Effector memory CD8-positive, alpha-beta T cell (primary cell): ENCODE results near the gene KCNF1.

ENCODE experiments used
- ATAC-seq: fragments of 150-1000 bp; cut with Tn5 transposase; replicated peaks from 2 replicates; pipeline ENCODE4 v1.10.0; 2021; ENCODE audit warnings: mild to moderate bottlenecking, moderate library complexity
- DNase-seq, 3 experiments: peaks; one replicate each; pipeline ENCODE4 v3.0.0; 2021
- H3K27ac Mint-ChIP-seq, 2 donors: one replicate each; pipeline ENCODE4 v1.8.0; 2022; ENCODE audit warnings: mild to moderate bottlenecking in 2 of 2, mixed read lengths in 2 of 2, moderate library complexity in 2 of 2
- H3K27me3 Mint-ChIP-seq, 2 donors: one replicate each; pipeline ENCODE4 v1.8.0; 2022; ENCODE audit warnings: mixed read lengths in 2 of 2
- H3K36me3 Mint-ChIP-seq: one replicate; pipeline ENCODE4 v1.8.0; 2022; ENCODE audit warnings: mild to moderate bottlenecking, moderate library complexity, mixed read lengths; ENCODE audit not compliant: insufficient read depth
- H3K4me1 Mint-ChIP-seq, 2 donors: one replicate each; pipeline ENCODE4 v1.8.0; 2022; ENCODE audit warnings: low read depth in 2 of 2, mixed read lengths in 2 of 2
- H3K4me3 Mint-ChIP-seq, 2 donors: one replicate each; pipeline ENCODE4 v1.8.0; 2022; ENCODE audit warnings: mild to moderate bottlenecking in 2 of 2, mixed read lengths in 2 of 2, moderate library complexity in 2 of 2
- H3K9me3 Mint-ChIP-seq, 2 donors: one replicate each; pipeline ENCODE4 v1.8.0; 2022; ENCODE audit warnings: mixed read lengths in 2 of 2

The KCNF1 gene

DNA sequence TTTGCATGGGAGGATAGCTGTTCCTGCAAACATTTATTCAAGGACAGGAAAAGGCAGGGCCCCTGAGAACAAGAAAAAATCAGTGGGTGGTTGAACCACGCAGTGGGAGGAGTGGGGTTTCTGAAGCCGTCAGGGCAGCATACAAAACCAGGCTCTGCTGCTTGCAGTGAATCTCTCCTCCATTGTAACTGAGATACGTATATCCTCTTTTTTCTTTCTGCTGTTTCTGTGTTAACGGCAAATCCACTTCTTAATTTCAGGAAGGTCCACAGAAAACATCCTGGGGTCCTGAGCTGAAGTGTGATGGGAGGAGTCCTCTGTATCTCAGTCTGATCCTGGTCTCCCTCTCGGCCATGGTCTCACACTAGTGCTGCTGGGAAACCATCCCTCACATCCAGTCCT, 27.2 kb upstream of the KCNF1 start:
- no peaks in the 10 kb centered on the region for H3K9me3 Mint-ChIP-seq
- H3K27me3 Mint-ChIP-seq = peaks cover 14 to 41% of the 10 kb centered on the region in 2 donors
- ATAC-seq (no peak), DNase-seq (no peak)
- no peak overlapping the region for H3K27ac Mint-ChIP-seq
- H3K4me1 Mint-ChIP-seq = no peaks in the 10 kb centered on the region
- H3K36me3 Mint-ChIP-seq = peaks cover 4% of the 10 kb centered on the region
- H3K4me3 Mint-ChIP-seq = no peak overlapping the region

DNA sequence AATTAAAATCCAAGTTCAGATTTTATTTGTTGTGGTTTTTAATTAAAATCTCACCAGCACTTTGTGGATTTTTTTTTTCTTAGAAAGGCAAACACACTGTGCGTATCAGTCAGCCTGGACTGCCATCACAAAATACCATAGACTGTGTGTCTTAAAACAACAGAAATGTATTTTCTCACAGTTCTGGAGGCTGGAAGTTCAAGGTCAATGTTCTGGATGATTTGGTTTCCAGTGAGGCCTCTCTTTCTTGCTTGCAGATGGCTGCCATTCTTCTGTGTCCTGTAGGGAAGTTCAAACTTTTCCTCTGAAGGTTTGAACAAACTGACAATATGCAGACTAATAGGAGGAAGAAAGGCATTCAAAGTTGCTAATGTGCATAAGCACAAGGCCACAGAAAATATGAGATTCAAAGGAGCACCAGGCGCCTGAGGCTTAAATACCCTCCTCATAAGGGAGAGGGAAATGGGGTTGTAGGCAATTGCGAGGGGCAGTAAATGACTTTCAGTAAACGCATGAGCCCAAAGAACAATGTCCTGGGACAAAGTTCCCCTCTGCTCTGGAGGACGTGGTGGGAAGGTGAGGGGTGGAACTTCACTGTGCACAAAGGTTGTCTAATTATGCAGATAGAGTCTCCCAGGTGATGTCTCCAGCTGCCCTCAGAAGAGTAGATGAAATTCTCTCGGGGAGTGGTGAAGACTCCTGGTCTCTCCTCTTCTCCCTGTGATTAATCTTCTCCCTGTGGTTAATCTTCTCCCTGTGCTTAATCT, 26.5 kb upstream of the KCNF1 start:
- H3K27me3 Mint-ChIP-seq = peaks cover 14 to 42% of the 10 kb centered on the region in 2 donors
- no peaks in the 10 kb centered on the region for H3K4me1 Mint-ChIP-seq
- no peak overlapping the region for H3K27ac Mint-ChIP-seq
- ATAC-seq = no peak
- no peak overlapping the region for H3K4me3 Mint-ChIP-seq
- peaks cover 4% of the 10 kb centered on the region for H3K36me3 Mint-ChIP-seq
- no peak for DNase-seq
- H3K9me3 Mint-ChIP-seq = no peaks in the 10 kb centered on the region

DNA sequence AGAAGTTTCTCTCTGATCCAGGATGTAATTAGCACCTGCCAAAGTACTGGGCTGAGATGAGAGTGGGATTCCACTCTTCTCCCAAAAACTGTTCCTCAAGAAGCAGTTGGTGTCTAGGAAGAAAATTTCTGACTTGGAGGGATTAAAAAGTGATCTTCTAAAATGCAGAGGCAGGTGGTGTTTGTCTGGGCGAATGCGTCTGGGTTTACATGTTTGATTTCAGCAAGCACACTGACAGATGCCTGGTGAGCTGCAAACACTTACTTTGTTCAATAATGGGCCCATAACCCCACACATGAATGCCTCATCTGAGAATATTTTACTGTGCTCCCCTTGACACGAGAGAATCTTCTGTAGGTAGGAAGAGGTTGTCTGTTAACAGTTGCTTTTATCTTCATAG, 24.3 kb upstream of the KCNF1 start:
- Mint-ChIP-seq H3K4me3 (no peak overlapping the region), H3K9me3 (no peaks in the 10 kb centered on the region), H3K27ac (no peak overlapping the region), H3K27me3 (peaks cover 22 to 60% of the 10 kb centered on the region in 2 donors), H3K4me1 (no peaks in the 10 kb centered on the region), H3K36me3 (peaks cover 4% of the 10 kb centered on the region)
- no peak for ATAC-seq
- DNase-seq = no peak

DNA sequence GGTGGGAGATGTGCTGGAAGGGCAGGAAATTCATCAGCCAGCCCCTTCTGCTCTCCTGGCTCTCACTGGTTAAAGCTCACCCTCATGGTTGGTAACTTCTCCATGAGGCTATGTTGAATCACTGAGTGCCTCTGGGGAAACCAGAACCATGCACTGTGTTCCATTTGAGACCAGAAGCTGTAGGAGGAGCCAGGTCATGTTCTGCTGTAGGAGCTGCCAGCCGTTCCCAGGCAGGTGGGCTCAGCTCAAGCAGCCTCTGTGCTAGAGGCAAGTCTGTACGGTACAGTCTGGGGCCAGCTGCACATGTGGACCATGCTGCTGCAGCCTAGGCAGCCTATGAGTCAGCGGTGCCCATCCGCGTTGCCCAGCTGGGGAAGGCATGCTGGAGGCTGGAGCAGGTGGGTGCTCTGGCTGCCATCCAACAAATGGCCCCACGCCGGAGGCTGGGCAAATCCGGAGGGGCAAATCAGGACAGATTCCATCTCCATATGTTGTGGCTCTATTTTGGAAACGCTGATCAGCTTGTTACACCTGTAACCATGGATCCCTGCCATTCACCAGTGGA, 22.0 kb upstream of the KCNF1 start:
- H3K27ac Mint-ChIP-seq = no peak overlapping the region
- no peaks in the 10 kb centered on the region for H3K4me1 Mint-ChIP-seq
- no peak for DNase-seq
- no peak for ATAC-seq
- H3K27me3 Mint-ChIP-seq = peaks cover 40 to 69% of the 10 kb centered on the region in 2 donors
- no peaks in the 10 kb centered on the region for H3K9me3 Mint-ChIP-seq
- H3K4me3 Mint-ChIP-seq = no peak overlapping the region
- H3K36me3 Mint-ChIP-seq = no peaks in the 10 kb centered on the region

DNA sequence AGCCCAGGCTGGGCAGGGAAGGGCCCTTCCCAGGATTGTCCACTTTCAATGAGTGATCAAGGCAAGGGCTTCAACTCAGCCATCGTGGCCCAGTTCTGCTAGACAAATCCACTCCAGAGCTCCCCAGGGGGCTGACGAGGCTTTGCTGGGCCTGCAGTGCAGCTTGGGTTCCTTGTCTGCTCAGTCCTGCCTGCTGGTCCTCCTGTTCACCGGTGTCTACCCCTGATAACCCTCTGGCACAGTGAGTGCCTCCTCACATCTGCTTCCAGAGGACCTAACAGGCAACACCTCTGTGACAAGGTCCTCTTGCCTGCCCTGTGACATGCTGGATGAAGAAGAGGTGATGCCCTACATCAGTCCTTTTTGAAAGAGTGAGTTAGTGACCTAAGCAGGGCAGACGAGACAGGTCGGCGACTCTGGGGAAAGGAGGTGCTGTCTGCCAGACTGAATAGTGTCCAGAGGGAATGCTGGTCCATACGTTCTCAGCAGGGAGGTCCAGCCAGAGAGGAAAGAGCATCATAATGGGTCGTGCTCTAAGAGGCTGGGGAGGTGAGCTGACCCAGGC, 20.9 kb upstream of the KCNF1 start:
- Mint-ChIP-seq H3K9me3 (no peaks in the 10 kb centered on the region), H3K27me3 (peaks cover 45 to 77% of the 10 kb centered on the region in 2 donors), H3K27ac (no peak overlapping the region), H3K4me3 (no peak overlapping the region), H3K36me3 (no peaks in the 10 kb centered on the region), H3K4me1 (no peaks in the 10 kb centered on the region)
- DNase-seq (no peak), ATAC-seq (no peak)

DNA sequence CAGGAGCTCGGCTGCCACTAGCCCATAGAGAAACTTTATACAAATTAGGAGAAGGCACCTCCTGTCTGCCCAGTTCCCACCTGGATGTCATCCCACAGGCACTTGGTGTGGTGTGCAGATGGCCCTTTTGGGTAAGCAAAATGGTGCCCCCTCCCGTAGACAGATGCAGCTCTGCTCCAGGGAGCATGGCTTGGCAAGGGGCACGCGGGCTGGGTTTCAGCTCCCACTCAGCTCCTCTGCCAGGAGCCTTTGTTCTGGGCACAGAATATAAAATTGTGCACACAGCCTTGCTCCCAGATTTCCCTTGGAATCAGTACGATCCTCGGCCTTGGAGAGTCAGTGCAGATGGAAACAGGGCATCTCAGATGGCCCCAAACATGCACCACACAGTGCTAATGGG, 20.3 kb upstream of the KCNF1 start:
- Mint-ChIP-seq H3K9me3 (no peaks in the 10 kb centered on the region), H3K27ac (no peak overlapping the region), H3K27me3 (peaks cover 48 to 79% of the 10 kb centered on the region in 2 donors), H3K4me3 (no peak overlapping the region), H3K36me3 (no peaks in the 10 kb centered on the region), H3K4me1 (no peaks in the 10 kb centered on the region)
- DNase-seq = no peak
- ATAC-seq = no peak

DNA sequence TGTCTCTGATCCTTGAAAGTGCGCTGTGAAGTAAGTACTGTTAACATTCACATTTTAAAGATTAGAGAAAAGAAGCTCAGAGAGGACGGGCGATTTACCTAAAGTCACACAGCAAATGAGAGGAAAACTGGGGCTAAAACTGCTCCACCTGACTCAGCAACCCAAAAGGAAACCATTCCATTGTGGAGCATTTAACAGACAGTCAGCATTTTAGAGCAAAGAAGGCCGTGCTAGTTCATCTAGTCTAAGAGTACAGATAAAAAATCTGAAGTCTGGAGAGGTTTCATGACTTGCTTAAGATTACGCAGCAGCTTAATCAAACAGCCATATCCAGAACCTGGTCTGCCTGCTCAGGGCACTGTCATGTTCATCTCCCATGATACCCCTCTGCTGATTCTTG, 19.9 kb upstream of the KCNF1 start:
- Mint-ChIP-seq H3K27ac (no peak overlapping the region), H3K4me1 (no peaks in the 10 kb centered on the region), H3K36me3 (no peaks in the 10 kb centered on the region), H3K4me3 (no peak overlapping the region), H3K9me3 (no peaks in the 10 kb centered on the region), H3K27me3 (peaks cover 45 to 77% of the 10 kb centered on the region in 2 donors)
- no peak for ATAC-seq
- DNase-seq = no peak

DNA sequence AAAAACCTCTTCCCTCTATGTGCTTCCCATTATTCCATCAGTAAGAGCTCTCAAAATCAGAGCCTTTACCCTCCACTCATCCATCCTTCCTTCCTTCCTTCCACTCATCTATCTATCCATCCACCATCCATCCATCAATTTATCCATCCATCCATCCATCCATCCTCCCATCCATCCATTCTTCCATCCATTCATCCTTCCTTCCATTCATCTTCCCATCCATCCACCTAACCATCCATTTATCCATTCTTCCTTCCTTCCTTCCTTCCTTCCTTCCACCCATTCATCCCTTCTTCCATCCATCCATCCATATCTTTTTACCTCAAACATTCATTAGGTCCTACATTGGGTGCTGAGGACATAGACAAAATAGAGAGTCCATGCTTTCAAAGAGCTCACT, 19.4 kb upstream of the KCNF1 start:
- H3K27me3 Mint-ChIP-seq = peaks cover 45 to 72% of the 10 kb centered on the region in 2 donors
- no peak for DNase-seq
- H3K36me3 Mint-ChIP-seq = no peaks in the 10 kb centered on the region
- no peaks in the 10 kb centered on the region for H3K9me3 Mint-ChIP-seq
- no peak overlapping the region for H3K4me3 Mint-ChIP-seq
- H3K4me1 Mint-ChIP-seq = no peaks in the 10 kb centered on the region
- H3K27ac Mint-ChIP-seq = no peak overlapping the region
- ATAC-seq = no peak

DNA sequence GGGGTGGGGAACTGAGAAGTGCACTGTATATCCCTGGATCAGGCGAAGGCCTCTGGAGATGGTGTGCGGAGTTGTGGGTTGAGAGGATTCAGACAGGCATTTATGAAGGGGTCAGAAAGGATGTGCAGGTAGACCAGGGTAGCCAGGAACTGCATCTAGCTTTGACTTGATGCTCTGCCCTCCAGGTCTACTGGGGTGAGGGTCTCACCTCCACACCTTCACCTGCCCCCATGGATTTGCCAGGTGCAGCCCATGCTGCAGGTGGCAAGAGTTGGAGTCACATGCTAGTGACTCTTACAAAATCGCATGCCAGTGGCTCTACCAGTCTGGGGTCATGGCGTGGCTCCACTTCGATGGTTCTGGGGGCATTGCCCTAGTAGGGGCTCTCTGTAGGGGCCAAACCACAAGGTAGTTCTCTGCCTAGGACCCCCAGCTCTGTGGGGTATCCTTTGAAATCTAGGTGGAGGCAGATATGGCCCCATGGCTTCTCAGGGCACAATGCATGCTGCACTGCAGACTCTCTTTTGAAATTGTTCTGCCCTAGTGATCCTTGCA, 18.9 kb upstream of the KCNF1 start:
- H3K4me3 Mint-ChIP-seq = no peak overlapping the region
- H3K27me3 Mint-ChIP-seq = peaks cover 43 to 72% of the 10 kb centered on the region in 2 donors
- H3K9me3 Mint-ChIP-seq = no peaks in the 10 kb centered on the region
- no peaks in the 10 kb centered on the region for H3K36me3 Mint-ChIP-seq
- DNase-seq (no peak), ATAC-seq (no peak)
- H3K27ac Mint-ChIP-seq = no peak overlapping the region
- no peaks in the 10 kb centered on the region for H3K4me1 Mint-ChIP-seq

DNA sequence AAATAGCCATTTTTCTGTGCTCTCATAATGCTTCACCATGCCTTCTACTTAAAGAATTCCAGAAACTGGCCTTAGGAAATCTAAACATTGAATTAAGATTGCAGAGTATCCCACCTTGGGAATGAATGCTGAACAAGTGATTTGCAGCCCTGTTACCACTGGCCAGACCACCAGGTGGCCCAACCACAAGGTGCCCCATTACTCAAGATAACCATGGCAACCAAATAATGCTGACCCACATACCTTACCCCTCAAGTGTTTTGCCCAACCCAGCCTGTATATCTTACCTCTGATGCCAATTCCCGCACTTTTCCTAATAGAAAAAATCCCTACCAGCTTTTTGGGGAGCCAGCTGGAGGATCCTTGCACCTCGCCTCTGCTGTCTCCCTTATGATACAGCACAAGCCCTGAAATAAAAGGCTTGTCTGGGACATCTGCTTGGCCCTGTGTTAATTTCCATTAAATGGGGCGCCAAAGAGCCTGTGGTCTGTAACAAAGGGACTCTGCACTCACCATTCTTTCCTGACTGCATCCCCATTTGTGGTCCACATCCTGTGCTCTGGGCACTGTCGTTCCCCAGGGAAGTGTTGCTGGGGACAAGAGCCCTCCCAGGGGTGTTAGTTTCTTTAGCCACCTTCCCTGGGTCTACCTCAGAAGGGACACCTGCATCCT, 17.3 kb upstream of the KCNF1 start:
- Mint-ChIP-seq H3K4me1 (no peaks in the 10 kb centered on the region), H3K9me3 (no peaks in the 10 kb centered on the region), H3K4me3 (no peak overlapping the region), H3K27me3 (peaks cover 45 to 60% of the 10 kb centered on the region in 2 donors), H3K36me3 (no peaks in the 10 kb centered on the region), H3K27ac (no peak overlapping the region)
- DNase-seq (no peak), ATAC-seq (no peak)

DNA sequence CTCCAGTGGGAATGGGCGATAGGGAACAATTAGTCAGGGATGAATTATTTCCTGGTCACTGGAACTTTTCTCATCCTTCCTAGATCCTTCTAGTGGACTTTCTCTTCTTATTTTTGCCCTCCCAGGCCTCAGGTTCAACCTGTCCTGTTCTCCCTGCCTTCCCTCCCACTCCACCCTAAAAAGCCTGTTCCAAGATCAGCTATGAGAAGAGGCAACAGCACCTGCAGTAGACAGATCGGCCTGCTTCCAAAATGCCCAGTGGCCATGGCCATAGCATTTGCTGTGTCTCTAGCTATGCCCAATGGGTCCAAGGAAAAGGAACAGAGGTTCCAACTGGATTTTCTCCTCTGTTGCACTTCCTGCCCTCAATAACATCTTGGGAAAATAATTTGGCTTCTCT, 16.5 kb upstream of the KCNF1 start:
- Mint-ChIP-seq H3K27me3 (peaks cover 47 to 59% of the 10 kb centered on the region in 2 donors), H3K27ac (no peak overlapping the region), H3K9me3 (no peaks in the 10 kb centered on the region), H3K36me3 (no peaks in the 10 kb centered on the region), H3K4me1 (no peaks in the 10 kb centered on the region), H3K4me3 (no peak overlapping the region)
- no peak for DNase-seq
- no peak for ATAC-seq

DNA sequence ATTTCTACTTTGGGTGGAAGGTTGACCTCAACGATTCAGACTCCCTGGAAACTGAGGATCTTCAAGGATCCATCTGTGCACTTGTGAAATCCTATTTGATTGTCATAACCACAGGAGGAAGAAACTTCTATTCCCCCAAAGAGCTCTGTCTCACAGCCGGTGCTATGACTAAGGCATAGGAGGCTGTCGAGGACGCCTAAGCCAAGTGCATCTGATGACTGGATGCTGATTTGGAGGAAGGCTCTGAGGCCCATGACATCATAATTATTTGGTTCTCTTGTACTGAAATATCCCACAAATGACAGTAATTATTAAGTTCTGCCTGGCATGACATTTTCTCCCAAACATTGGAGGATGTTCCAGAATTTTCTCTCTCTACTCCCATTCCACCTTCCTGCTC, 13.8 kb upstream of the KCNF1 start:
- no peak for DNase-seq
- no peaks in the 10 kb centered on the region for H3K36me3 Mint-ChIP-seq
- no peak overlapping the region for H3K27ac Mint-ChIP-seq
- H3K27me3 Mint-ChIP-seq = peaks cover 46 to 49% of the 10 kb centered on the region in 2 donors
- no peak overlapping the region for H3K4me3 Mint-ChIP-seq
- H3K9me3 Mint-ChIP-seq = no peaks in the 10 kb centered on the region
- no peak for ATAC-seq
- no peaks in the 10 kb centered on the region for H3K4me1 Mint-ChIP-seq

DNA sequence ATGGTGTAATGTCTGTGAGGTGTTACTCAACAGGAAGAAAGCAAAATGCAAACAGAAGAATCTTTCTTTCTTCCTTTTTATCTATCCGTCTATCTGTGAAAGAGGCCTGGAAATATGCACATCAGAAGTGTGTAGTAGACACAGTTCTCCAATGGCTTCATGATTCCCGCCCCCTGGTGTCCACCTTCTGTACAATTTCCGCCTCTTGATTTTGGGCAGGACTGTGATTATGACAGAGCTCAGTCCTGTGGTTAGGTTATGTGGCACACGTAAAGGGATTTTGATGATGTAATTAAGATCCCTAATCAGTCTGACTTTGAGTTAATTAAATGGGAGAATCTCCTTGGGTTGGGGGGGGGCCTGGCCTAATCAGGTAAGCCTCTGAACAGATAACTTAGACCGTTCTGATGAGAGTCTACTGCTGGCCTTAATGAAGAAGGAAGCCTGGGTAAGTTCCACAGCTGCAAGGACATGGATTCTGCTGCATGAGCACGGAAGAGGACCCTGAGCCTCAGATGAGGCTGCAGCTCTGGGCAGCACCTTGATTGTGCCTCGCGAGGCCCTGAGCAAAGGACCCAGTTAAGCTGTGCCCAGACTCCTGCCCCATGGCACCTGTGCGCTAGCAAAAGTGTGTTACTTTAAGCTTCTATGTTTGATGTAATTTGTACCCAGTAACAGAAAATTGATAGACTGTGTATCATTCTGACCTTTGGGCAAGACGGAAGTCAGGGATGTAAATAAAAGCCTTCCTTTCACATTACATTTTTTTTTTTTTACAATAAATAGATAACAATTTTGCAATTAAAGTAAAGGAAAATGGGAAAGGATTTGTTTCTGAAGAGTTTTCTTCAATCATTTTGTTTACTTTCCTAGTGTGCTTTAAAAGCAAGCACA, 11.3 kb upstream of the KCNF1 start:
- Mint-ChIP-seq H3K36me3 (no peaks in the 10 kb centered on the region), H3K9me3 (no peaks in the 10 kb centered on the region), H3K27me3 (peaks cover 25 to 26% of the 10 kb centered on the region in 2 donors), H3K4me3 (no peak overlapping the region), H3K27ac (no peak overlapping the region), H3K4me1 (no peaks in the 10 kb centered on the region)
- DNase-seq (no peak), ATAC-seq (no peak)
